ENCODE data around the gene NDUFA8. TPM values are rescaled to one million over a fixed set of nuclear protein-coding genes. Genes with fewer than 3 reads are reported as not detected.

Gene NDUFA8
- total RNA-seq, 4 donors from 2014 or later, result 55.7 to 83.3 (median 76.1) TPM

GRCh38 chr9:122151267-122151828 lies 8.2 kb downstream of the NDUFA8 start:
- no peaks in the 10 kb centered on the region for H3K9me3 ChIP-seq
- no peak overlapping the region for H3K4me3 ChIP-seq
- TF ChIP-seq POLR2A (IDR thresholded peaks at IDR 0.05; ENCODE audit: low read depth), result no peak
- TF ChIP-seq, protein P1, sequence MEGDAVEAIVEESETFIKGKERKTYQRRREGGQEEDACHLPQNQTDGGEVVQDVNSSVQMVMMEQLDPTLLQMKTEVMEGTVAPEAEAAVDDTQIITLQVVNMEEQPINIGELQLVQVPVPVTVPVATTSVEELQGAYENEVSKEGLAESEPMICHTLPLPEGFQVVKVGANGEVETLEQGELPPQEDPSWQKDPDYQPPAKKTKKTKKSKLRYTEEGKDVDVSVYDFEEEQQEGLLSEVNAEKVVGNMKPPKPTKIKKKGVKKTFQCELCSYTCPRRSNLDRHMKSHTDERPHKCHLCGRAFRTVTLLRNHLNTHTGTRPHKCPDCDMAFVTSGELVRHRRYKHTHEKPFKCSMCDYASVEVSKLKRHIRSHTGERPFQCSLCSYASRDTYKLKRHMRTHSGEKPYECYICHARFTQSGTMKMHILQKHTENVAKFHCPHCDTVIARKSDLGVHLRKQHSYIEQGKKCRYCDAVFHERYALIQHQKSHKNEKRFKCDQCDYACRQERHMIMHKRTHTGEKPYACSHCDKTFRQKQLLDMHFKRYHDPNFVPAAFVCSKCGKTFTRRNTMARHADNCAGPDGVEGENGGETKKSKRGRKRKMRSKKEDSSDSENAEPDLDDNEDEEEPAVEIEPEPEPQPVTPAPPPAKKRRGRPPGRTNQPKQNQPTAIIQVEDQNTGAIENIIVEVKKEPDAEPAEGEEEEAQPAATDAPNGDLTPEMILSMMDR (IDR thresholded peaks at IDR 0.05), result peak in 1 of 3 experiments; percentile 7
- H3K27me3 ChIP-seq, result no peaks in the 10 kb centered on the region
- intact Hi-C loops (cut with DNase I), result no loop called here
- WGBS, result 81% methylated on average over 4 of the region's 4 CpGs
- peaks cover 4 to 24% (median 15%) of the 10 kb centered on the region in 4 donors for H3K4me1 ChIP-seq
- peak overlapping the region in 1 of 4 donors; percentile 5 for H3K27ac ChIP-seq (replicated peaks in 1 of 4)
- no peak for DNase-seq (ENCODE audit: extremely low spot score)
- peaks cover 10 to 56% (median 49%) of the 10 kb centered on the region in 4 donors for H3K36me3 ChIP-seq

GRCh38 chr9:122145592-122145863 lies 14.1 kb downstream of the NDUFA8 start:
- WGBS, result 92% methylated on average over 2 of the region's 2 CpGs
- no peak overlapping the region for H3K27ac ChIP-seq (replicated peaks in 1 of 4)
- no peaks in the 10 kb centered on the region for H3K27me3 ChIP-seq
- intact Hi-C loops (cut with DNase I), result no loop called here
- H3K4me1 ChIP-seq, result peaks cover 0 to 22% (median 6%) of the 10 kb centered on the region in 4 donors
- no peak for DNase-seq (ENCODE audit: extremely low spot score)
- H3K36me3 ChIP-seq, result peaks cover 27 to 83% (median 72%) of the 10 kb centered on the region in 4 donors
- H3K4me3 ChIP-seq, result no peak overlapping the region
- TF ChIP-seq EP300 (IDR thresholded peaks at IDR 0.05) (no peak), POLR2A (IDR thresholded peaks at IDR 0.05; ENCODE audit: low read depth) (no peak), POLR2AphosphoS5 (IDR thresholded peaks at IDR 0.05) (no peak)
- TF ChIP-seq, protein P1 (IDR thresholded peaks at IDR 0.05), result no peak
- H3K9me3 ChIP-seq, result no peaks in the 10 kb centered on the region

- WGBS, result 84% methylated on average over 3 of the region's 3 CpGs
- Histone ChIP-seq H3K4me3 (no peak overlapping the region), H3K4me1 (peaks cover 0 to 22% (median 7%) of the 10 kb centered on the region in 4 donors), H3K9me3 (no peaks in the 10 kb centered on the region), H3K27me3 (no peaks in the 10 kb centered on the region), H3K36me3 (peaks cover 27 to 81% (median 69%) of the 10 kb centered on the region in 4 donors), H3K27ac (replicated peaks in 1 of 4) (no peak overlapping the region)
- no peak for DNase-seq (ENCODE audit: extremely low spot score)
- no peak for TF ChIP-seq POLR2AphosphoS5 (IDR thresholded peaks at IDR 0.05)
- TF ChIP-seq POLR2A (IDR thresholded peaks at IDR 0.05; ENCODE audit: low read depth), result no peak
- TF ChIP-seq EP300 (IDR thresholded peaks at IDR 0.05), result no peak
- TF ChIP-seq, protein P1 (IDR thresholded peaks at IDR 0.05), result peak in 2 of 3 experiments; percentile 10 to 35
- intact Hi-C loops (cut with DNase I), result no loop called here
Observed at GRCh38 chr9:122144836-122145591, 14.6 kb downstream of the NDUFA8 start.

DNA sequence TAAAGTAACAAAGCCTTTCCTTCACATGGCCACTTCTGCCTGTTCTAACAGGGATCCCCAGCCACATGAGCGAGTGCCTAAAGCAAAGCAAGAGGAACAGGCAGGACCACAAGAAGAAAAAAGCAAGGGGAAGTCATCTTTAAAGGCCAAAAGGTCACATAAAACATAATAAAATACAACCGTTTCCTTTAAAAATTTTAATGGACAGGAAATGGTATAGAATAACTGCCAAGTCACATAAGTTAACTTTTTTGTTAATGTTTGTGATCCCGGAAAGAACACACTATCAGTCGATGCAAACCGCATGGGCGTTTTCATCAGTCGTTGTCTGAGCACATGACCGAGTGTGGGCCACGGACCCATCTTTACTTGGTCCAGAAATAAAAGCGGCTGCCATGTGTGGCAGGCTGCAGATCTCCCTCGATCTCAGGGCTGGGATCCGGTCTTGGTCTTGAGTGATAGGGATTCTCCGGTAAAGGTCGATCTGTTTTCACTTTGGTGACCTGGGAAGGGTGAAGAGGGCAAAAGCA lies 15.6 kb downstream of the NDUFA8 start:
- no peak overlapping the region for H3K27ac ChIP-seq (replicated peaks in 1 of 4)
- no peaks in the 10 kb centered on the region for H3K27me3 ChIP-seq
- peaks cover 27 to 71% (median 58%) of the 10 kb centered on the region in 4 donors for H3K36me3 ChIP-seq
- H3K4me1 ChIP-seq, result peaks cover 0 to 22% (median 7%) of the 10 kb centered on the region in 4 donors
- intact Hi-C loops (cut with DNase I), result no loop called here
- TF ChIP-seq POLR2A (IDR thresholded peaks at IDR 0.05; ENCODE audit: low read depth) (no peak), POLR2AphosphoS5 (IDR thresholded peaks at IDR 0.05) (no peak), EP300 (IDR thresholded peaks at IDR 0.05) (no peak)
- TF ChIP-seq, protein P1 (IDR thresholded peaks at IDR 0.05), result no peak
- no peak for DNase-seq (ENCODE audit: extremely low spot score)
- no peak overlapping the region for H3K4me3 ChIP-seq
- no peaks in the 10 kb centered on the region for H3K9me3 ChIP-seq
- 63% methylated on average over 14 of the region's 14 CpGs for WGBS

All from esophagus muscularis mucosa (tissue), 4 donors.